ENCODE measurements around the gene GRID1.
"Not testable (repeated sequence)": the region's sequence is repeated elsewhere in the genome, so short reads cannot be mapped to it uniquely, and the experiment has no call there.

GRID1 gene

DNA sequence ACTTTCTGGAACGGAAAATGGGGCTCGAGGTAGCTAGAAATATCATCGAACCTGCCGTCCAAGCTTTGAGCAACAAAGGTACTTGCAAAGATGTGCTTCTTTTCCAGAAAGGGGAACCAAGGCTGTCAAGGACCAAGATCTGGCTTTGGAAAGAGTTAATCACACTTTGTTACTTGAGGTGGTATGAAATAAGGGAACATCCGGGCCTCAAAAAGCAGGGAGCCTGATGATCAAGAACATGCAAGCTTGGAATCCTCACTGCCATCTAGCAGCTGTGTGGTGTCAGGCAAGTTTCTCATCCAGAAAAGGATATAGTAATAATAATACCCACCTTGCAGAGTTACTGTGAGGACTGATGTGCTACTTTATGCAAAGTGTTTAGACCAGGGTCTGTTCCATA lies 329.5 kb downstream of the GRID1 start:
- Histone ChIP-seq H3K27me3 (ENCODE audit: low read depth) (no peaks in the 10 kb centered on the region), H3K9me3 (no peaks in the 10 kb centered on the region), H3K4me3 (no peak overlapping the region), H3K4me1 (no peaks in the 10 kb centered on the region), H3K36me3 (replicated peaks) (no peaks in the 10 kb centered on the region)
- no peak for DNase-seq (ENCODE audit: low spot score in 2 of 2)
- in situ Hi-C loops (cut with MboI; ENCODE audit: low sequenced_read_pairs), result no loop called here

DNA sequence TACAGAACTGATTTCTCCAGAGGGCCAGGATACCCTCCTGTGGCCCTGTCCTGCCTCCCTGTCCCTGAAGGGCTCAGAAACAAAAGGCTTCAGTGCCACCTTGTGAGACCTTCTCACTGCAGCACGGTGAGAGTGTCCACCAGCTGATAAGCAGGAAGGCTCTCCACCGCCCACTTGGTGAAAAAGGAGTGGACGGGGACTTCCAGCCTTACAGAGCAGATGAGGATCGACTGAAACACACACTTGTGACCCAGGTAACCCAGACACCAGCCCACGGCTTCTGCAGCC lies 330.1 kb downstream of the GRID1 start:
- Histone ChIP-seq H3K36me3 (replicated peaks) (no peaks in the 10 kb centered on the region), H3K4me3 (no peak overlapping the region), H3K4me1 (no peaks in the 10 kb centered on the region), H3K27me3 (ENCODE audit: low read depth) (no peaks in the 10 kb centered on the region), H3K9me3 (no peaks in the 10 kb centered on the region)
- in situ Hi-C loops (cut with MboI; ENCODE audit: low sequenced_read_pairs), result no loop called here
- no peak for DNase-seq (ENCODE audit: low spot score in 2 of 2)

- in situ Hi-C loops (cut with MboI; ENCODE audit: low sequenced_read_pairs), result no loop called here
- Histone ChIP-seq H3K9me3 (no peaks in the 10 kb centered on the region), H3K27me3 (ENCODE audit: low read depth) (no peaks in the 10 kb centered on the region), H3K36me3 (replicated peaks) (no peaks in the 10 kb centered on the region), H3K4me1 (no peaks in the 10 kb centered on the region), H3K4me3 (no peak overlapping the region)
- no peak for DNase-seq (ENCODE audit: low spot score in 2 of 2)
Observed at GRCh38 chr10:86035791-86036543, 330.6 kb downstream of the GRID1 start.

- no peaks in the 10 kb centered on the region for H3K27me3 ChIP-seq (ENCODE audit: low read depth)
- in situ Hi-C loops (cut with MboI; ENCODE audit: low sequenced_read_pairs), result no loop called here
- H3K36me3 ChIP-seq (replicated peaks), result no peaks in the 10 kb centered on the region
- no peak for DNase-seq (ENCODE audit: low spot score in 2 of 2)
- no peak overlapping the region for H3K4me3 ChIP-seq
- H3K4me1 ChIP-seq, result no peaks in the 10 kb centered on the region
- no peaks in the 10 kb centered on the region for H3K9me3 ChIP-seq
Observed at GRCh38 chr10:86034710-86035109, 331.9 kb downstream of the GRID1 start.

- no peaks in the 10 kb centered on the region for H3K4me1 ChIP-seq
- in situ Hi-C loops (cut with MboI; ENCODE audit: low sequenced_read_pairs), result no loop called here
- no peaks in the 10 kb centered on the region for H3K9me3 ChIP-seq
- DNase-seq (ENCODE audit: low spot score in 2 of 2), result no peak
- no peaks in the 10 kb centered on the region for H3K36me3 ChIP-seq (replicated peaks)
- no peak overlapping the region for H3K4me3 ChIP-seq
- H3K27me3 ChIP-seq (ENCODE audit: low read depth), result no peaks in the 10 kb centered on the region
Observed at GRCh38 chr10:86033581-86033980, 333.0 kb downstream of the GRID1 start.

DNA sequence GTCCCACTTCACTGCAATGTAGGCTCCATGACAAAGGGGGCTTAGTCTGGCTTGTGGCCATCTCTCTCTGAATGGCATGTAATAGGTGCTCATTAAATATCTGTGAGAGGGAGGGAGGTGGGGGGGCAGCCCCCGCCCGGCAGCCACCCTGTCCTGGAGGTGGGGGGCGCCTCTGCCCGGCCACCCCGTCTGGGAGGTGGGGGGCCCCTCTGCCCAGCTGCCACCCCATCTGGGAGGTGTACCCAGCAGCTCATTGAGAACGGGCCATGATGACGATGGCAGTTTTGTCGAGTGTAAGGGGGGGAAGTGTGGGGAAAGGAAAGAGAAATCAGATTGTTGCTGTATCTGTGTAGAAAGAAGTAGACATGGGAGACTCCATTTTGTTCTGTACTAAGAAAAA lies 334.5 kb downstream of the GRID1 start:
- H3K9me3 ChIP-seq; H3K27me3 ChIP-seq (ENCODE audit: low read depth); DNase-seq (ENCODE audit: low spot score in 2 of 2); H3K4me1 ChIP-seq; in situ Hi-C loops (cut with MboI; ENCODE audit: low sequenced_read_pairs); H3K36me3 ChIP-seq (replicated peaks); H3K4me3 ChIP-seq: not testable (repeated sequence)

- in situ Hi-C loops (cut with MboI; ENCODE audit: low sequenced_read_pairs), result no loop called here
- H3K36me3 ChIP-seq (replicated peaks), result no peaks in the 10 kb centered on the region
- no peak for DNase-seq (ENCODE audit: low spot score in 2 of 2)
- no peaks in the 10 kb centered on the region for H3K27me3 ChIP-seq (ENCODE audit: low read depth)
- H3K4me3 ChIP-seq, result no peak overlapping the region
- no peaks in the 10 kb centered on the region for H3K9me3 ChIP-seq
- H3K4me1 ChIP-seq, result no peaks in the 10 kb centered on the region
Observed at GRCh38 chr10:86030312-86030711, 336.3 kb downstream of the GRID1 start.

DNA sequence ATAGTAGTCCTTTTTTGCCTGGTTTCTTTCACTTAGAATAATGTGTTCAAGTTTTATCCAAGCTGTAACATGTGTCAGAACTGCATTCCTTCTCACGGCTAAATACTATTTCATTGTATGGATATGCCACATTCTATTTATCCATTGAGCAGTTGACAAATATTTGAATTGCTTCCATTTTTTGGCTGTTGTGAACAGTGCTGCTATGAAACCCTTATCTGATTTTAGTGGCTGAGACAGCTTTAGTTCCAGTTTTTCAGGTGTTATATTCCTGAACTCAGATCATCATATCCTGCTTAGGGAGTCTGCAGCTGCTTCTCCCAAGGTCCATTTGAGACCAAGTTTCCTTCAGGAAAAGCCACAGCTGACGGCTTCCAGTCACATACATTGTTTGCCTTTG lies 339.2 kb downstream of the GRID1 start:
- in situ Hi-C loops (cut with MboI; ENCODE audit: low sequenced_read_pairs), result no loop called here
- Histone ChIP-seq H3K36me3 (replicated peaks) (no peaks in the 10 kb centered on the region), H3K4me1 (no peaks in the 10 kb centered on the region), H3K9me3 (no peaks in the 10 kb centered on the region), H3K4me3 (no peak overlapping the region), H3K27me3 (ENCODE audit: low read depth) (no peaks in the 10 kb centered on the region)
- DNase-seq (ENCODE audit: low spot score in 2 of 2), result no peak

DNA sequence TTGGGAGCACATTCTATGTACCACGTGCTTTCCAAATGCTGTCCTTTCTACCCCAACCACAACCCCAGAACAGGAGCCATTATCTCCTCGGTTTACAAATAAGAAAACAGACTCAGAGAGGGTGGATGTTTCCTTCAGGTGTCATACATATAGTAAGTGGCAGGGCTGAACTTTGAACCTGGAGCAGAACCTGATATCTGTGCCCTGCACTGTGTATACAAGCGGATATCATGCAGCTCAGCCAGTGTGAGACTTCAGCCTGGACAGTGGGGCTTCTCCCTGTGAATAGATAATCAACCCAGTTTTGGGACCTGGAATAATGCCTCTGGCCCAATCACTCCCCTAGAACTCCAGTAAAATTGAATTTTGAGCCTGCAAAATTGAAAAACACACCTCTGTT lies 341.1 kb downstream of the GRID1 start:
- in situ Hi-C loops (cut with MboI; ENCODE audit: low sequenced_read_pairs), result no loop called here
- no peak overlapping the region for H3K4me3 ChIP-seq

GRCh38 chr10:86024281-86025041 lies 342.1 kb downstream of the GRID1 start:
- Histone ChIP-seq H3K27me3 (ENCODE audit: low read depth) (no peaks in the 10 kb centered on the region), H3K4me3 (no peak overlapping the region), H3K9me3 (no peaks in the 10 kb centered on the region), H3K4me1 (no peaks in the 10 kb centered on the region), H3K36me3 (replicated peaks) (no peaks in the 10 kb centered on the region)
- no peak for DNase-seq (ENCODE audit: low spot score in 2 of 2)
- in situ Hi-C loops (cut with MboI; ENCODE audit: low sequenced_read_pairs), result no loop called here

More for the DNA sequence above, 341.1 kb downstream of the GRID1 start:
- no peaks in the 10 kb centered on the region for H3K4me1 ChIP-seq
- no peaks in the 10 kb centered on the region for H3K36me3 ChIP-seq (replicated peaks)
- no peak for DNase-seq (ENCODE audit: low spot score in 2 of 2)
- H3K9me3 ChIP-seq, result no peaks in the 10 kb centered on the region
- no peaks in the 10 kb centered on the region for H3K27me3 ChIP-seq (ENCODE audit: low read depth)

DNA sequence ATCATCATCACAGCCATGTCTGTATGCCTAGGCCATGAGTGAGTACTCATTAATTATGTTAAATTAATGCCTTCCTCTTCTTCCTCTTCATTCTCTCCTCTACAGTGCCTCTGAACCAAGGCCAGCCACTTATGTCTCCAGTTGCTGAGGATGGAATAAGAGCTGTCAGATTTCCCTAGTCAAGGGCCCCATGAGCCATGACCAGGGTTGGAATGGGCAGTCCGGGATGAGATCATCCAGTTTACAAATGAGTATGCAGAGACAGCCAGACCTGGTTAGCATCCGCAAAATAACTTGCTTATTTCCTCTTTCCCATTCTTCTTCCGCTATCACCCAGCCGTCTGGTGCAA lies 342.7 kb downstream of the GRID1 start:
- H3K27me3 ChIP-seq (ENCODE audit: low read depth), result no peaks in the 10 kb centered on the region
- no peaks in the 10 kb centered on the region for H3K36me3 ChIP-seq (replicated peaks)
- in situ Hi-C loops (cut with MboI; ENCODE audit: low sequenced_read_pairs), result no loop called here
- H3K4me1 ChIP-seq, result no peaks in the 10 kb centered on the region
- H3K9me3 ChIP-seq, result no peaks in the 10 kb centered on the region
- no peak for DNase-seq (ENCODE audit: low spot score in 2 of 2)
- no peak overlapping the region for H3K4me3 ChIP-seq

DNA sequence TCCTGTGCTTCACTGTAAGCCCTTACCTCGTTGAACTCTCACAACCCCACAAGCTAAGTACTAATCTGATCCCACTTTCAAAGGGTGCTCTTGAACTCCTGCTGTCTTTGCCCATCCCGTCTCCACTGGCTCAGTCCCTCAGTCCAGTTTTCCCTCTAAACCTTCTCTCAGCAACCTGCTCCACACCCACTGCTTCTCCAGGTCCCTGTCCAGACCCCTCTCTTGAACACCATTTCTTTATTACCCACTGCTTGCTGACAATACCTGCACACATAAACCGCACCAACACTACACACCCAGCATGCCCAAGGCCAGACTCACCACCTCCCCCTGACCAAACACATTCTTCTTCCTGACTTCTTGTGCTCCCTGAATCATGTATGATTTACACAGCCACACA lies 343.3 kb downstream of the GRID1 start:
- no peaks in the 10 kb centered on the region for H3K9me3 ChIP-seq
- in situ Hi-C loops (cut with MboI; ENCODE audit: low sequenced_read_pairs), result no loop called here
- H3K36me3 ChIP-seq (replicated peaks), result no peaks in the 10 kb centered on the region
- no peak for DNase-seq (ENCODE audit: low spot score in 2 of 2)
- no peaks in the 10 kb centered on the region for H3K4me1 ChIP-seq
- H3K27me3 ChIP-seq (ENCODE audit: low read depth), result no peaks in the 10 kb centered on the region
- no peak overlapping the region for H3K4me3 ChIP-seq

GRCh38 chr10:86022906-86023305 lies 343.7 kb downstream of the GRID1 start:
- DNase-seq (ENCODE audit: low spot score in 2 of 2), result no peak
- H3K9me3 ChIP-seq, result no peaks in the 10 kb centered on the region
- no peaks in the 10 kb centered on the region for H3K36me3 ChIP-seq (replicated peaks)
- no peak overlapping the region for H3K4me3 ChIP-seq
- H3K27me3 ChIP-seq (ENCODE audit: low read depth), result no peaks in the 10 kb centered on the region
- in situ Hi-C loops (cut with MboI; ENCODE audit: low sequenced_read_pairs), result no loop called here
- H3K4me1 ChIP-seq, result no peaks in the 10 kb centered on the region

- H3K27me3 ChIP-seq (ENCODE audit: low read depth), result no peaks in the 10 kb centered on the region
- no peaks in the 10 kb centered on the region for H3K9me3 ChIP-seq
- in situ Hi-C loops (cut with MboI; ENCODE audit: low sequenced_read_pairs), result no loop called here
- H3K36me3 ChIP-seq (replicated peaks), result no peaks in the 10 kb centered on the region
- no peak for DNase-seq (ENCODE audit: low spot score in 2 of 2)
- H3K4me3 ChIP-seq, result no peak overlapping the region
- no peaks in the 10 kb centered on the region for H3K4me1 ChIP-seq
Observed at GRCh38 chr10:86020134-86020533, 346.5 kb downstream of the GRID1 start.

DNA sequence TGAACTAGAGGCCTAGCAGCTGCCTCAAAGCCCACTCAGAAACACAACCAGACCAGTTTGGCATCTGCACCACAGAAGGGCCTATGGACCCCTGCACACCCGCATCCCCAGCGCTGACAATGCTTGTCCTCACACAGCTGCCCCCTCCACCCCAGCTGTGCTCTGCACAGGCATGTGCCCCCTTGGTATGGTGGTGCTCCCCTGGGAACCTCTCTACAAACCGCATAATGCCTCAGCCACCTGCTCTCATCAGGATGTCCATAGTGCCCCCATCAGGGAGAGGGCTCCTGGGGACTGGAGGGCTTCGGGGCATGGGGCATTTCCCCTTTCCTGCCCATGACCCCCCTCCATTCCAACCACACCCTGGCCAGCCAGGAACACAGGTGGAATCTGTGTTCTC lies 347.5 kb downstream of the GRID1 start:
- H3K9me3 ChIP-seq, result no peaks in the 10 kb centered on the region
- H3K36me3 ChIP-seq (replicated peaks), result no peaks in the 10 kb centered on the region
- no peak for DNase-seq (ENCODE audit: low spot score in 2 of 2)
- H3K27me3 ChIP-seq (ENCODE audit: low read depth), result no peaks in the 10 kb centered on the region
- no peaks in the 10 kb centered on the region for H3K4me1 ChIP-seq
- in situ Hi-C loops (cut with MboI; ENCODE audit: low sequenced_read_pairs), result no loop called here
- no peak overlapping the region for H3K4me3 ChIP-seq
